Camera-type eye (tissue), 1 donor: ENCODE results near the gene SLC35D3. TPM values are rescaled to one million over a fixed set of nuclear protein-coding genes. Genes with fewer than 3 reads are reported as not detected.

Source experiments
- total RNA-seq: library from RNA; depleted of rRNA; stranded (reverse); fragments of >200 nt; gene quantifications from one replicate; pipeline ENCODE4 v1.2.3, GENCODE V29; 2014

Gene SLC35D3
- 4.9 TPM for total RNA-seq

GRCh38 chr6:136921936-136922684 lies at the start of gene SLC35D3:
Gene SLC35D3 (plus strand): TSS chr6:136922301. CDS start chr6:136922429, 128 bp downstream.

Other genes starting within 250 kb of the SLC35D3 start
- 12.9 TPM for gene MAP3K5, start 129.8 kb upstream of the SLC35D3 start, total RNA-seq
- 13.3 TPM for gene PEX7, start 99.7 kb upstream of the SLC35D3 start, total RNA-seq
- 2.3 TPM for gene IL20RA, start 122.7 kb downstream of the SLC35D3 start, total RNA-seq